GM12892 (cell line): ENCODE measurements around the gene TMEM97.
"Not testable (repeated sequence)": the region's sequence is repeated elsewhere in the genome, so short reads cannot be mapped to it uniquely, and the experiment has no call there.

Source experiments
- DNase-seq: peaks from one replicate; pipeline ENCODE4 v3.0.0; 2011; ENCODE audit not compliant: insufficient read length
- FAIRE-seq: peaks from 2 replicates; lab custom pipeline; 2011; peaks lifted over from hg19 to GRCh38; lab: Jason Lieb, UNC
- POLR2A ChIP-seq: IDR thresholded peaks from 2 replicates; pipeline ENCODE4 v1.6.1; 2011; ENCODE audit warnings: low read depth, low read length, control low read depth
- POLR2AphosphoS5 ChIP-seq: IDR thresholded peaks from 2 replicates; pipeline ENCODE4 v1.6.1; 2011; ENCODE audit warnings: low read depth, low read length, control low read depth
- TAF1 ChIP-seq: IDR thresholded peaks from 2 replicates; pipeline ENCODE4 v1.6.1; 2011; ENCODE audit warnings: low read depth, mild to moderate bottlenecking, control low read depth, low read length, borderline replicate concordance

The TMEM97 gene

GRCh38 chr17:28290703-28291102 is 28.3 kb upstream of the TMEM97 start:
- no peak for FAIRE-seq
- TF ChIP-seq POLR2AphosphoS5 (no peak), TAF1 (no peak), POLR2A (no peak)

GRCh38 chr17:28291780-28292330 is 27.1 kb upstream of the TMEM97 start:
- FAIRE-seq (no peak), DNase-seq (no peak)
- TF ChIP-seq POLR2A (no peak), TAF1 (no peak)

More at GRCh38 chr17:28290703-28291102, 28.3 kb upstream of the TMEM97 start:
- DNase-seq, result no peak

GRCh38 chr17:28292878-28293277 is 26.1 kb upstream of the TMEM97 start:
- FAIRE-seq, DNase-seq: not testable (repeated sequence)

DNA sequence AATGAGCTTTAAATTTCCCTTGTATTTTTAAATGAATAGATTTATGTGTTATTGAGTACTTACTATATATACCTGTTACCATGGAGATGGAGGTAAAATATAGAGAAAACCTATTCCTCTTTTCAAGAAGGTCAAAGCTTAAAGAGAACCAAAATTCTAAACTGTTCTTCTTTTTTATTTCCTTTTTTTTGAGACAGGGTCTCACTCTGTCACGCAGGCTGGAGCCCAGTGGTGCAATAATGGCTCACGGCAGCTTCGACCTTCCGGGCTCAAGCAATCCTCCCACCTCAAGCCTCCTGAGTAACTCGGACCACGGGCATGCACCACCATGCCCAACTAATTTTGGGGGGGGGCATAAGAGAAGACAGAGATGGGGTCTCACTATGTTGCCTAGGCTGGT is 25.0 kb upstream of the TMEM97 start:
- TF ChIP-seq POLR2AphosphoS5, result no peak
- no peak for TF ChIP-seq POLR2A
- TF ChIP-seq TAF1, result no peak
- DNase-seq, result no peak

DNA sequence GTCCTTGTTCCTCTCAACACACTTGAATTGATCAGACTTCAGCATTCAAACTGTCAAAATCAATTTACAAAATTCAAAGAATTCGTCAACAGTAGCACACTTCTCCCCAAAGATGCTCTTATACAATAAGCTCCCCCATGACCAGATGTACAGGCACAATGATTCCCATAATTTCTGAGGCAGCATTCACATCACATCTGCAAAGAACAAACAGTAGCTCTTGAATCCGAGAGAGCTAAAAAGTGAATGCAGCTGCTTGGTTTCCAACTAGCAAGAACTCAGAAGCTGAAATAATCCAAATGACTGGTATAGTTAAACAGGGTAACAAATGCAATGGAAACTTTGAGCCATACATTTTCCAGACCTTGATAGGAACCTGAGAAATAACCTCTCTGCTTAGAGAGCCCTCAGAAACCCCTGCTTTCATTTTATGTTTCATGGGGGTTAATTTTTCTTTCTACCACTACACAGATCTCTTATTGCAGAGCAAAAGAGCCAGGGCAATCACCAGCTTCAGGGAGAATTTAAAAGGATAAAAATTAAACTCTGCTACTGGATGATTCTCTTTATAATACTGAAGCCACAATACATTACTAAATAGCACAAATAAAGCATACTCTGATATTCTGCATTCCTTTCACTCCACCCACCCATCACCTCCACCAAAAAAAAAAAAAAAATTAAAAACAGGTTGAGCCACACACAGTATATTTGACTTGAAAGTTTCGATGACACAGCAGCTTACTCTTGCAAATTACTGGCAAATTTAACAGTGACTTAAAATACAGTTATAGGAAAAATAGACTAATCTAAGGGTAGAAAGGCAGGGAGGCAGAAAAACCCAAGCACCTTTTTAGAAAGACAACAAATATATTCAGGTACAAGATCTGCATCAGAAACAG is 23.1 kb upstream of the TMEM97 start:
- no peak for TF ChIP-seq TAF1
- TF ChIP-seq POLR2AphosphoS5, result no peak
- no peak for TF ChIP-seq POLR2A
- FAIRE-seq, result peak; percentile 24

More for the DNA sequence above, 25.0 kb upstream of the TMEM97 start:
- FAIRE-seq, result no peak

DNA sequence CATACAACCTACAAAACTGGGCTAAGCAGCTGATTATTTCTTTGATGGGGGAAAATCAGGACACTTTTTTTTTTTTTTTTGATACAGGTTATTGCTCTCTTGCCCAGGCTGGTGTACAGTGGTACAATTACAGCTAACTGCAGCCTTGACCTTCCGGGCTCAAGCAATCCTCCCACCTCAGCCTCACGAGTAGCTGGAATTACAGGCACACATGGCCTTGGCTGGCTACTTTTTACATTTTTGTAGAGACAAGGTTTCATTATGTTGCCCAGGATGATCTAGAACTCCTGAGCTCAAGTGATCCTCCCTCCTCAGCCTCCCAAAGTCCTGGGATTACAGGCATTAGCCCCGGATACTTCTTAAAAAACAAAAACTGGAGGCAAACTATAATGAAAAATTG is 20.6 kb upstream of the TMEM97 start:
- TF ChIP-seq POLR2AphosphoS5 (no peak), POLR2A (no peak), TAF1 (no peak)
- FAIRE-seq, result no peak
- no peak for DNase-seq

More for the DNA sequence above, 23.1 kb upstream of the TMEM97 start:
- no peak for DNase-seq

DNA sequence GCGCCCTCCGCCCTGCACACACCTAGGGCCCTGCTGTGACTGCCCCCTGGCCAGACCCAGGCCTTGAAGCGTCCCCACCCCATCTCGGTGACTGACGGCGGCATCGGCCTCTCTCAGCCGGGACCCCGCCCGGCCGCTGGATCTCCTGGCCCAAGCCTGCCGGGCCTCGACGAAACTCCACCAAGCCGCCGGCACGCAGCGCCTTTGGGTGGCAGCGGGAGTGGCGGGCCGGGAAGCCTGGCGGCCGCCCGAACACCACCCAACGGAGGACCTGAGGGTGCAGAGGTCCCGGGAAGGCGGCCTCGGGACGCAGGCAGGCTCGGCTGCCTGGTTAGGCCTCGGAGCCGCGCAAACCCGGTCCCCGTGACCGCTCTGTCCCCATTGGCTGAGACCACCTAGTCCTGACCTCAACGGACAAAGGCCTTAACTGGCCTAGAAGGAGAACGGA is 12.0 kb upstream of the TMEM97 start:
- FAIRE-seq (no peak), DNase-seq (no peak)
- no peak for TF ChIP-seq TAF1
- no peak for TF ChIP-seq POLR2A
- no peak for TF ChIP-seq POLR2AphosphoS5

DNA sequence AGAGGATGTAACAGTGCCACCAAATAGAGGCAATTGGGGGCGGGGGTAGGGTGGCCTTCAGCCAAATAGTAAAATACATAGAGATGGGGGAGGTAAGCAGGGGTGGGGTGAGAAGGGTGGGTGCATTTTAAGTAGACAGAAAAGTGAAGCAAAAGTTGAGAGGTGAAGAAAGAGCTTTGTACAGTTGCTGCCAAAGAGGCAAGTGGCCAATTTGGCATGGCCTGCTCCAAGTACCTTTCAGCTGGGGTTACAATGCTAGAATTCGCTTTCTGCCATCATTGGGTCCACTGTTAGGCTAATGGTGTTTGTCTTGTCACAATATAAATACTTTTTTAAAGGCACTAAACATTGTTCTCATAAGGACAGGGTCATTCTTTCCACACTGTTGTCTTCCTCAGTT is 5.2 kb upstream of the TMEM97 start:
- FAIRE-seq (no peak), DNase-seq (no peak)
- TF ChIP-seq POLR2AphosphoS5, result no peak
- TF ChIP-seq POLR2A, result no peak
- TF ChIP-seq TAF1, result no peak

GRCh38 chr17:28315846-28316705 is 2.9 kb upstream of the TMEM97 start:
- DNase-seq, result no peak
- TF ChIP-seq TAF1 (no peak), POLR2A (no peak), POLR2AphosphoS5 (no peak)
- FAIRE-seq, result no peak

DNA sequence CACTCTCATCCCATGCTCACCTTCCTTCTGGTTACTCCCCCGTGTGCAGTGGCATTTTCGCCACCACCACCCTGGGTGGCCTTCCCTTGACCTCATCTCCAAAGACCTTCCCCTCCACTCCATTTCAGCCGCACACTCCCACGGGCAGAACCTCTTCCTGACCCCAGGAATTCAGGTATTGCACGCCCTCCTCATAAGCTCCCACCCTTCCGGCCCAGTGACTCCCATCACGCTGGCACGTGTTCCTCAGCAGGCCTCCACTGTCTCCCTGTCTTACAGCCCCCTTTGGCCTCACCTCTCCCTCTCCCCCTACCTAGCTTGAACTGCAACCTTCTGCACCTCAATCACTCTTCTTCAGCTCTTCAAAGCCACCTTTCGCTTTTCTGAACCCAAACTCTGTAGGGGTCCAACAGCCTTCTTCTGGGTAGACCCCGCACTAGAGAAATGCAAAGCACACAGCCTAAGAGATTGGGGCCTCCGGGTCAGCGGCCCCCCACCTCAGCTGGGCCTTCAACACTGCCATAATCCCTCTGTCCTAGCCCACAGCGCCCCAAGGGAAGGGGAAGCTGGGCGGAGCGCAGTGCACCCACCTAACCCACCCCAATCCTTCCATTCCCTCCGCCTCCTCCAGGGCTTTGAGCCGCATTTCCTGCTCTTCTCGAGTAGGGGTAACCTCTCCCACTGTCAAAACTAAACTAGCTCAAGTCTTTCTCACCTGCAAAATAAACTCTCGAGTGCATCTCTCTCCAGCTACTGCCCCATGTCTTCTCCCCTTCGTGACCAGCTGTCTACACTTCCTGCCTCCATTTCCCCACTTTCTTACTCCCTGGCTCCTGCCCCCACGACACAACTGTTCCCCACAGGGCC is 1.7 kb upstream of the TMEM97 start:
- TF ChIP-seq TAF1 (no peak), POLR2A (no peak), POLR2AphosphoS5 (no peak)
- no peak for FAIRE-seq
- no peak for DNase-seq
